K562 (cell line): Measurements from ENCODE around the gene SEPTIN1. TPM values are rescaled to one million over a fixed set of nuclear protein-coding genes. Genes with fewer than 3 reads are reported as not detected.
A peak's percentile ranks its signal among the peaks of the same experiment; 100 is the strongest.

ENCODE experiments used
- CBFA2T2 ChIP-seq: fragments of 450-650 bp; conservative IDR thresholded peaks from 2 replicates; pipeline ENCODE4 v1.6.1; 2017; ENCODE audit warnings: mild to moderate bottlenecking
- CHCHD3 ChIP-seq: fragments of 250-450 bp; sonication (Bioruptor Pico); IDR thresholded peaks from 2 replicates; pipeline ENCODE4 v2.1.2; 2022; ENCODE audit warnings: mild to moderate bottlenecking
- FOS ChIP-seq: IDR thresholded peaks from 3 replicates; pipeline ENCODE4 v1.6.1; 2011; ENCODE audit not compliant: insufficient read length; ENCODE audit errors: extremely low read depth
- HLTF ChIP-seq: fragments of 450-650 bp; IDR thresholded peaks from 2 replicates; pipeline ENCODE4 v1.6.1; 2016
- HNRNPK ChIP-seq: fragments of 200-400 bp; formaldehyde crosslinking; IDR thresholded peaks from one replicate; pipeline ENCODE4 v1.6.1; 2018; ENCODE audit warnings: mild to moderate bottlenecking, low read depth, low read length; ENCODE audit not compliant: poor library complexity, severe bottlenecking
- HNRNPL ChIP-seq: fragments of 200-400 bp; formaldehyde crosslinking; IDR thresholded peaks from 2 replicates; pipeline ENCODE4 v1.6.1; 2017; ENCODE audit warnings: low read depth, mild to moderate bottlenecking, low read length
- MIER1 ChIP-seq: fragments of 450-650 bp; IDR thresholded peaks from 2 replicates; pipeline ENCODE4 v1.6.1; 2016; ENCODE audit warnings: antibody characterized with exemption, mild to moderate bottlenecking, low read depth
- NFXL1 ChIP-seq: fragments of 450-650 bp; formaldehyde crosslinking; IDR thresholded peaks from 2 replicates; pipeline ENCODE4 v1.4.0; 2021; ENCODE audit warnings: mild to moderate bottlenecking
- REST ChIP-seq, 2 experiments: fragments of 450-650 bp; formaldehyde crosslinking in 1 of 2; IDR thresholded peaks; 2 replicates each; pipeline versions ENCODE4 v1.4.0 to v1.6.1; 2014 to 2020; ENCODE audit warnings: mild to moderate bottlenecking in 2 of 2, borderline replicate concordance in 1 of 2, low read depth in 1 of 2
- RHOXF2B ChIP-seq: fragments of 250-450 bp; sonication (Bioruptor Pico); conservative IDR thresholded peaks from 2 replicates; pipeline ENCODE4 v1.5.1; 2021
- SIN3B ChIP-seq: fragments of 450-650 bp; IDR thresholded peaks from 2 replicates; pipeline ENCODE4 v1.6.1; 2017; ENCODE audit warnings: low read depth, mild to moderate bottlenecking, moderate library complexity
- ZBTB33 ChIP-seq: sonication (generic); formaldehyde crosslinking; IDR thresholded peaks from 2 replicates; pipeline ENCODE4 v1.8.1; 2023; ENCODE audit warnings: mild to moderate bottlenecking, missing genetic modification reagents
- ZFP1 ChIP-seq: fragments of 450-650 bp; formaldehyde crosslinking; IDR thresholded peaks from 2 replicates; pipeline ENCODE4 v1.4.0; 2020; ENCODE audit warnings: mild to moderate bottlenecking, mixed read lengths
- ZFP91 ChIP-seq: sonication (generic); formaldehyde crosslinking; IDR thresholded peaks from 2 replicates; pipeline ENCODE4 v1.8.0; 2022; ENCODE audit warnings: mild to moderate bottlenecking, missing genetic modification reagents
- polyA plus RNA-seq, 8 experiments: library from polyadenylated mRNA; depleted of rRNA in 4 of 8; stranded (reverse) in 5 of 8; unstranded in 3 of 8; fragments of >200 nt; fragmentation: Nextera tagmentation in 2 of 8; fragmentation: Illumina TruSeq in 1 of 8; extraction: Ambion mirVana in 2 of 8; extraction: Trizol in 1 of 8; gene quantifications; 2 replicates each; pipeline versions ENCODE4 v1.2.1 to v1.2.3, GENCODE V29; 2011 to 2014; ENCODE audit warnings: inconsistent platforms in 1 of 8, missing spikeins in 1 of 8
- total RNA-seq, 7 experiments: library from RNA; depleted of rRNA in 6 of 7; stranded (reverse); fragments of >200 nt in 6 of 7; fragmentation: Illumina TruSeq in 2 of 7; extraction: Trizol in 2 of 7; gene quantifications; 2 replicates each; pipeline versions ENCODE4 v1.2.1 to v1.2.3, GENCODE V29; 2011 to 2021; ENCODE audit warnings: low replicate concordance in 1 of 7

SEPTIN1 gene
- total and polyA plus RNA-seq, 9 of the 15 experiments (the other 6 are each of a cell fraction or from before 2014, with no cell fraction given), result 0.23 to 5.6 (median 1.7) TPM; not detected in 1

DNA sequence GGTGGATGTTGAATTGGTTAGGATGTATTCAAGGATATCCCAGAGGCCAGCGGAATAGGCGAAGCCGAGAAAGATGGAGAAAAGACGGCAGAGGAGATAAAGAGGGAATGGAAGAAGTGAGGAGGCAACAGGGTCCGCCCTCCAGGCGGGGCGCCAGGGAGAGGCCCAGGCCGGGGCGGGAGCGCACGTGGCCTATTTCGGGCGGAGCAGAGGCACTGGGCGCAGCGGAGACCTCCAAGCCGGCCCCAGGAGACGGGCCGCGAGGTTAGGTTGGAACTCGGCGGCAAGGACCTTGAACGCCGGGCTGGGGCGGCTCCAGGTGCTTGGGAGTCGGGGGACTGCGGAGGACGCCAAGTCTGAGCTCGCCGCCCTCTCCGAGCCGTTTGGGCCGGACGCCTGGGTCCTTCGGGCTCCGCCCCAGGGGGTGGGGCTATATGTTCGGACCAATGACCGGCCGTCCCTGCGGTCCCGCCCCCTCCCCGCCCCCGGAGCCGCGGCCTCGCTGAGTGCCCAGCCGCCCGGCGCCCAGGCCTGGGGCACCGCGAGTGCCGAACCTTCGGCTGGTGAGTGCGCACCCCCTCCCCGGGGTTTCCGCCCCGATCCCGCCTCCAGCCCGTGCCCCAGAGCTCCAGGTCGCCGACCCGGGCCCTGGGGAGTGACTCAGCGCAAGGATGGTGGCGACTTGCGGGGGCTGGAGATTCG, 24.9 kb upstream of the SEPTIN1 start, which contains the start of gene ZNF771 (continued):
- TF ChIP-seq REST (IDR thresholded peaks at IDR 0.05; ENCODE audit: borderline replicate concordance) (peak; percentile 30; the same call in 1 of the 2 replicates), REST (CRISPR knock-in tag; IDR thresholded peaks at IDR 0.05; ENCODE audit: low read depth) (0 out of 2 replicates have a peak, but pooled peaks have one; percentile 58), CHCHD3 (CRISPR knock-in tag) (no peak), CBFA2T2 (no peak), NFXL1 (no peak), HLTF (no peak), FOS (no peak), ZBTB33 (CRISPR knock-in tag) (no peak; the same call in 1 of the 2 replicates), ZFP1 (no peak), SIN3B (peak; percentile 47; the same call in 1 of the 2 replicates), RHOXF2B (no peak), HNRNPK (no peak), HNRNPL (peak; percentile 75), ZFP91 (CRISPR knock-in tag) (no peak), MIER1 (no peak)
